SK-N-SH treated with all-trans-retinoic acid at 6 μM for 48 hours (cell line): ENCODE measurements around the gene BICC1.
A peak's percentile ranks its signal among the peaks of the same experiment; 100 is the strongest.

Source experiments
- ARNTL ChIP-seq: fragments of 450-650 bp; formaldehyde crosslinking; IDR thresholded peaks from 2 replicates; pipeline ENCODE4 v1.5.0; 2020; ENCODE audit warnings: low read depth, mild to moderate bottlenecking, moderate library complexity, borderline replicate concordance
- BACH2 ChIP-seq: fragments of 250-450 bp; sonication (Bioruptor Pico); IDR thresholded peaks from 2 replicates; pipeline ENCODE4 v1.9.0; 2021; ENCODE audit warnings: mild to moderate bottlenecking, borderline replicate concordance
- GLIS3 ChIP-seq: fragments of 250-450 bp; sonication (Bioruptor Pico); IDR thresholded peaks from 2 replicates; pipeline ENCODE4 v1.5.0; 2020; ENCODE audit warnings: mild to moderate bottlenecking, moderate library complexity
- ISL1 ChIP-seq: fragments of 250-450 bp; sonication (Bioruptor Pico); IDR thresholded peaks from 2 replicates; pipeline ENCODE4 v2.1.2; 2022; ENCODE audit warnings: mild to moderate bottlenecking, moderate library complexity
- OSR1 ChIP-seq: fragments of 250-450 bp; sonication (Bioruptor Pico); IDR thresholded peaks from 2 replicates; pipeline ENCODE4 v1.8.0; 2022; ENCODE audit warnings: moderate library complexity, mild to moderate bottlenecking, inconsistent platforms
- PPARA ChIP-seq: fragments of 250-450 bp; sonication (Bioruptor Pico); IDR thresholded peaks from 2 replicates; pipeline ENCODE4 v1.5.0; 2020; ENCODE audit warnings: mild to moderate bottlenecking, borderline replicate concordance
- RARB ChIP-seq: fragments of 250-450 bp; sonication (Bioruptor Pico); IDR thresholded peaks from 2 replicates; pipeline ENCODE4 v1.8.0; 2021; ENCODE audit warnings: mild to moderate bottlenecking, moderate library complexity
- SNAI2 ChIP-seq: fragments of 250-450 bp; sonication (Bioruptor Pico); IDR thresholded peaks from 2 replicates; pipeline ENCODE4 v1.5.0; 2020; ENCODE audit warnings: mild to moderate bottlenecking, moderate library complexity
- ZFP3 ChIP-seq: fragments of 250-450 bp; sonication (Bioruptor Pico); IDR thresholded peaks from 2 replicates; pipeline ENCODE4 v1.5.0; 2020; ENCODE audit warnings: mild to moderate bottlenecking, moderate library complexity
- ZFP30 ChIP-seq: fragments of 450-650 bp; formaldehyde crosslinking; IDR thresholded peaks from 2 replicates; pipeline ENCODE4 v1.5.0; 2022; ENCODE audit warnings: mild to moderate bottlenecking, moderate library complexity
- ZNF565 ChIP-seq: fragments of 450-650 bp; formaldehyde crosslinking; conservative IDR thresholded peaks from 2 replicates; pipeline ENCODE4 v1.5.0; 2020; ENCODE audit warnings: low read depth, mild to moderate bottlenecking, moderate library complexity
- ZNF70 ChIP-seq: fragments of 450-650 bp; formaldehyde crosslinking; IDR thresholded peaks from 2 replicates; pipeline ENCODE4 v1.5.0; 2020; ENCODE audit warnings: mild to moderate bottlenecking, moderate library complexity
- TF ChIP-seq, protein P1 (sequence below): fragments of 250-450 bp; sonication (Bioruptor Pico); IDR thresholded peaks from 2 replicates; pipeline ENCODE4 v1.5.0; 2020; ENCODE audit warnings: mild to moderate bottlenecking, moderate library complexity

- no peak for TF ChIP-seq ZNF70 (CRISPR knock-in tag)
- peak; percentile 58; the same call in 1 of the 2 replicates for TF ChIP-seq ISL1 (CRISPR knock-in tag)
- no peak for TF ChIP-seq GLIS3 (CRISPR knock-in tag)
- TF ChIP-seq, protein P1, sequence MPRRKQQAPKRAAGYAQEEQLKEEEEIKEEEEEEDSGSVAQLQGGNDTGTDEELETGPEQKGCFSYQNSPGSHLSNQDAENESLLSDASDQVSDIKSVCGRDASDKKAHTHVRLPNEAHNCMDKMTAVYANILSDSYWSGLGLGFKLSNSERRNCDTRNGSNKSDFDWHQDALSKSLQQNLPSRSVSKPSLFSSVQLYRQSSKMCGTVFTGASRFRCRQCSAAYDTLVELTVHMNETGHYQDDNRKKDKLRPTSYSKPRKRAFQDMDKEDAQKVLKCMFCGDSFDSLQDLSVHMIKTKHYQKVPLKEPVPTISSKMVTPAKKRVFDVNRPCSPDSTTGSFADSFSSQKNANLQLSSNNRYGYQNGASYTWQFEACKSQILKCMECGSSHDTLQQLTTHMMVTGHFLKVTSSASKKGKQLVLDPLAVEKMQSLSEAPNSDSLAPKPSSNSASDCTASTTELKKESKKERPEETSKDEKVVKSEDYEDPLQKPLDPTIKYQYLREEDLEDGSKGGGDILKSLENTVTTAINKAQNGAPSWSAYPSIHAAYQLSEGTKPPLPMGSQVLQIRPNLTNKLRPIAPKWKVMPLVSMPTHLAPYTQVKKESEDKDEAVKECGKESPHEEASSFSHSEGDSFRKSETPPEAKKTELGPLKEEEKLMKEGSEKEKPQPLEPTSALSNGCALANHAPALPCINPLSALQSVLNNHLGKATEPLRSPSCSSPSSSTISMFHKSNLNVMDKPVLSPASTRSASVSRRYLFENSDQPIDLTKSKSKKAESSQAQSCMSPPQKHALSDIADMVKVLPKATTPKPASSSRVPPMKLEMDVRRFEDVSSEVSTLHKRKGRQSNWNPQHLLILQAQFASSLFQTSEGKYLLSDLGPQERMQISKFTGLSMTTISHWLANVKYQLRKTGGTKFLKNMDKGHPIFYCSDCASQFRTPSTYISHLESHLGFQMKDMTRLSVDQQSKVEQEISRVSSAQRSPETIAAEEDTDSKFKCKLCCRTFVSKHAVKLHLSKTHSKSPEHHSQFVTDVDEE (CRISPR knock-in tag), result no peak
- no peak for TF ChIP-seq BACH2 (CRISPR knock-in tag)
- TF ChIP-seq ZFP3 (CRISPR knock-in tag), result no peak
- no peak for TF ChIP-seq RARB (CRISPR knock-in tag)
- no peak for TF ChIP-seq PPARA
- TF ChIP-seq ZNF565 (CRISPR knock-in tag), result no peak
- TF ChIP-seq ZFP30 (CRISPR knock-in tag), result no peak
- no peak for TF ChIP-seq ARNTL (CRISPR knock-in tag)
- TF ChIP-seq OSR1 (CRISPR knock-in tag), result no peak
- no peak for TF ChIP-seq SNAI2
These were observed 77.6 kb downstream of the BICC1 start for GRCh38 chr10:58590152-58590840.
